Nephron (organoid): ENCODE data around the gene BPIFB4.
"Not testable (repeated sequence)": the region's sequence is repeated elsewhere in the genome, so short reads cannot be mapped to it uniquely, and the experiment has no call there.

Experiments used
- H3K27ac Mint-ChIP-seq, 3 experiments: 2 replicates each; pipeline ENCODE4 v1.8.0; 2020; ENCODE audit warnings: mixed read lengths in 3 of 3, mild to moderate bottlenecking in 2 of 3, moderate library complexity in 1 of 3
- H3K27me3 Mint-ChIP-seq: 2 replicates; pipeline ENCODE4 v1.8.0; 2021; ENCODE audit warnings: low read depth, mild to moderate bottlenecking, moderate library complexity, mixed read lengths
- H3K36me3 Mint-ChIP-seq: 2 replicates; pipeline ENCODE4 v1.8.0; 2020; ENCODE audit warnings: low read depth, mixed read lengths
- H3K4me1 Mint-ChIP-seq: 2 replicates; pipeline ENCODE4 v1.8.0; 2020; ENCODE audit warnings: mixed read lengths
- H3K4me3 Mint-ChIP-seq, 3 experiments: 2 replicates each; pipeline ENCODE4 v1.8.0; 2020; ENCODE audit warnings: mild to moderate bottlenecking in 3 of 3, mixed read lengths in 3 of 3, moderate library complexity in 2 of 3
- H3K9me3 Mint-ChIP-seq: 2 replicates; pipeline ENCODE4 v1.8.0; 2020; ENCODE audit warnings: mixed read lengths
- TF ChIP-seq, protein P1 (sequence below), 3 experiments: fragments of 200-600 bp; sonication (generic); IDR thresholded peaks; one replicate each; pipeline ENCODE4 v1.5.0; 2021; ENCODE audit warnings: antibody characterized with exemption in 3 of 3; ENCODE audit not compliant: unreplicated experiment in 3 of 3

Gene BPIFB4

DNA sequence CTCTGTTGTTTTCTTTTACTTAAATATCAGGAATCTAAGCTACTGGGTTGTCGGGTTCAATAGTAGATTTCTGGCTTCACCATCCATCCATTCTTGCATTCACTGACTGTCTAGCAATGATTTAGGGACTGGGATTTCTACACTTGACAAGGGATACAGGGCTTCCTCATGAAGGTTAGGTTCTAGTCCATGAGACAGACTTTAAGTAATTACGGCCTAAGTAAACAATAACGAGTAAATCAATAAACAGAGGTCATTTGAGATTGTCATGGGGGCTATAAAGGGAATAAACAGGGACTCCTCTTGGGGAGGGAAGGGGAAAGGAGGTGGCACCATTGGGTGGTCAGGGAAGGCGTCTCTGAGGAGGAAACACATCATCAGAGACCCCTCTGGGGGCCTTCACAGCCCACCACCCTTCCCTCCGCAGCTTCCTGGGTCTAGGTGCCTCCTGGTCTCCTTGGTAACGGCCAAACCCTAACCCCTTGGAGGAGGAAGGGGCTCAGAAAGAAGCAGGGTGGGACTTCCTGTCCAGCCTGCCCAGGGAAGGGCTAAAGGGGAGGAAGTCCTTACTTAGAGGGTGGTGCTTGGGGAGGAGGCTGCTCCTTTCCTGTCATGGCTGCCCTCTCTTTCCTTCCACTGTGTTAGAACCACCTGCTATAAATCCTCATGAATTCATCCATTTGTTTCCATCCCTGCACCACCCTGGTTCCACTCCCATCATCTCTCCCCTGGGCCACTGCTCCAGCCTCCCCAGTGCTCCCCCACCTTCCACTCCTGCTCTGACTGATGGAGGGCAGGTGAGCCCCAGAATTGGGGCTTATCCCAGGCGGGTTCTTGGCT is 33.3 kb downstream of the BPIFB4 start:
- no peaks in the 10 kb centered on the region for H3K27me3 Mint-ChIP-seq
- TF ChIP-seq, protein P1, sequence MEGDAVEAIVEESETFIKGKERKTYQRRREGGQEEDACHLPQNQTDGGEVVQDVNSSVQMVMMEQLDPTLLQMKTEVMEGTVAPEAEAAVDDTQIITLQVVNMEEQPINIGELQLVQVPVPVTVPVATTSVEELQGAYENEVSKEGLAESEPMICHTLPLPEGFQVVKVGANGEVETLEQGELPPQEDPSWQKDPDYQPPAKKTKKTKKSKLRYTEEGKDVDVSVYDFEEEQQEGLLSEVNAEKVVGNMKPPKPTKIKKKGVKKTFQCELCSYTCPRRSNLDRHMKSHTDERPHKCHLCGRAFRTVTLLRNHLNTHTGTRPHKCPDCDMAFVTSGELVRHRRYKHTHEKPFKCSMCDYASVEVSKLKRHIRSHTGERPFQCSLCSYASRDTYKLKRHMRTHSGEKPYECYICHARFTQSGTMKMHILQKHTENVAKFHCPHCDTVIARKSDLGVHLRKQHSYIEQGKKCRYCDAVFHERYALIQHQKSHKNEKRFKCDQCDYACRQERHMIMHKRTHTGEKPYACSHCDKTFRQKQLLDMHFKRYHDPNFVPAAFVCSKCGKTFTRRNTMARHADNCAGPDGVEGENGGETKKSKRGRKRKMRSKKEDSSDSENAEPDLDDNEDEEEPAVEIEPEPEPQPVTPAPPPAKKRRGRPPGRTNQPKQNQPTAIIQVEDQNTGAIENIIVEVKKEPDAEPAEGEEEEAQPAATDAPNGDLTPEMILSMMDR (IDR thresholded peaks at IDR 0.05; ENCODE audit: unreplicated experiment in 3 of 3) = no peak
- H3K9me3 Mint-ChIP-seq = peaks cover 13% of the 10 kb centered on the region
- H3K4me1 Mint-ChIP-seq = no peaks in the 10 kb centered on the region
- H3K4me3 Mint-ChIP-seq = no peak overlapping the region
- H3K27ac Mint-ChIP-seq = no peak overlapping the region
- peaks cover 3% of the 10 kb centered on the region for H3K36me3 Mint-ChIP-seq

DNA sequence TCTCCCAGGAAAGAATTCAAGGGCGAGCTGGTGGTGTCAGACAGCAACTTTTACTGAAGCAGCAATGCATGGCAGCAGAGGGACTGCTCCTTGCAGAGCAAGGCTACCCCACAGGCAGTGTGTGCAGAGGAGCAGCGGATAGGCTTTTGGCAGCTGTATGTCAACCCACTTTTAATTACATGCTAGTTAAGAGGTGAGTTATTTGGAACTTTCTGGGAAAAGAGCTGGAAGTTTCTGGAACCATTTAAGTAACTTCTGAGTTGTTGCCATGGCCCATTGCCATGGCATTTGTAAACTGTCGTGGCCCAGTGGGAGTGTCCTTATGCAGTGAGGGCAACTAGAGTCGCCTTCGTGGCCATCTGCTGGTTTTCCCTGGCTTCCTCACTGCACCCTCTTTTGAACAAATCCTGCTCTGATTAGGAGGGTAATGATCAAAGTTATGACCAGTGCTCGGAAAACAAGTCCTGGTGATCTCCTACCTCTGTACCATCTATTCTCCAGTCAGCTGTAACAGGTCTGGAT is 34.0 kb downstream of the BPIFB4 start:
- H3K9me3 Mint-ChIP-seq = peaks cover 13% of the 10 kb centered on the region
- no peaks in the 10 kb centered on the region for H3K4me1 Mint-ChIP-seq
- TF ChIP-seq, protein P1 (IDR thresholded peaks at IDR 0.05; ENCODE audit: unreplicated experiment in 3 of 3) = no peak
- no peak overlapping the region for H3K4me3 Mint-ChIP-seq
- H3K27ac Mint-ChIP-seq = no peak overlapping the region
- no peaks in the 10 kb centered on the region for H3K27me3 Mint-ChIP-seq
- peaks cover 3% of the 10 kb centered on the region for H3K36me3 Mint-ChIP-seq

- not testable (repeated sequence) for H3K27me3 Mint-ChIP-seq, H3K27ac Mint-ChIP-seq
Observed at GRCh38 chr20:33115501-33115900, 36.1 kb downstream of the BPIFB4 start.

GRCh38 chr20:33119725-33120720 is 40.6 kb downstream of the BPIFB4 start:
- Mint-ChIP-seq H3K27ac (no peak overlapping the region), H3K36me3 (peaks cover 3% of the 10 kb centered on the region), H3K4me3 (no peak overlapping the region), H3K9me3 (peaks cover 17% of the 10 kb centered on the region), H3K4me1 (no peaks in the 10 kb centered on the region), H3K27me3 (peaks cover 17% of the 10 kb centered on the region)
- TF ChIP-seq, protein P1 (IDR thresholded peaks at IDR 0.05; ENCODE audit: unreplicated experiment in 3 of 3) = no peak

More at GRCh38 chr20:33115501-33115900, 36.1 kb downstream of the BPIFB4 start:
- H3K36me3 Mint-ChIP-seq, H3K4me3 Mint-ChIP-seq, H3K4me1 Mint-ChIP-seq: not testable (repeated sequence)
- peaks cover 17% of the 10 kb centered on the region for H3K9me3 Mint-ChIP-seq

GRCh38 chr20:33120934-33121333 is 41.5 kb downstream of the BPIFB4 start:
- Mint-ChIP-seq H3K9me3 (peaks cover 17% of the 10 kb centered on the region), H3K27me3 (peaks cover 21% of the 10 kb centered on the region), H3K4me3 (no peak overlapping the region), H3K36me3 (peaks cover 3% of the 10 kb centered on the region), H3K4me1 (no peaks in the 10 kb centered on the region), H3K27ac (no peak overlapping the region)
- TF ChIP-seq, protein P1 (IDR thresholded peaks at IDR 0.05; ENCODE audit: unreplicated experiment in 3 of 3) = no peak

- peaks cover 14% of the 10 kb centered on the region for H3K9me3 Mint-ChIP-seq
- not testable (repeated sequence) for H3K36me3 Mint-ChIP-seq, H3K4me3 Mint-ChIP-seq, H3K27ac Mint-ChIP-seq, H3K4me1 Mint-ChIP-seq
- H3K27me3 Mint-ChIP-seq = peaks cover 24% of the 10 kb centered on the region
Observed at GRCh38 chr20:33122297-33122696, 42.9 kb downstream of the BPIFB4 start.
